ENCODE results near the gene STK32B. TPM values are rescaled to one million over a fixed set of nuclear protein-coding genes. Genes with fewer than 3 reads are reported as not detected.
A peak's percentile ranks its signal among the peaks of the same experiment; 100 is the strongest.

Gene STK32B
- total RNA-seq, 1 experiment from 2014 or later = 1.1 TPM

DNA sequence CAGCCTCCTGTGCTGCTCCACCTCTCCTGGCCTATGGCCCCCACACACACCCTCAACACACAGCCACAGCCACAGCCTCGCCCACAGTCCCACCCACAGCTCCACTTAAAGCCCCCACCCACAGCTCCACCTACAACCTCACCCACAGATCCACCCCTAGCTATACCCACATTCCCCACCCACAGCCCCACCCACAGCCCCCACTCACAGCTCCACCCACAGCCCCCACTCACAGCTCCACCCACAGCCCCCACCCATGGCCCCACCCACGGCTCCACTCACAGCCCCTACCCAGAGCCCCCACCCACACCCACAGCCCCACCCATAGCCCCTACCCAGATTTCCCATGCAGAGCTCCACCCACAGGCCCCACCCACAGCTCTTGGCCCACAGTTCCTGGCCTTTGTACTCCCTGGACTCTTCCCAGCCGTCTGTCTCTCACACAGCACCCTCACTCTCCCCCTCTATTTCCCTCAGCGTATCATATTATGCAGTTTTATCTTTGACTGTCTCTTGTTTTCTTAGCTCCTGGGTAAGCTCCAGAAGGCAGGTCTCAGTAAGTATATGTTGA lies 334.5 kb downstream of the STK32B start:
- intact Hi-C loops (cut with micrococcal nuclease) = no loop called here
- DNase-seq = no peak
- Histone ChIP-seq H3K27me3 (ENCODE audit: low read length) (no peaks in the 10 kb centered on the region), H2AFZ (ENCODE audit: low read length) (no peak overlapping the region), H3K4me1 (ENCODE audit: insufficient read depth, low read length) (peaks cover 30% of the 10 kb centered on the region), H3K79me2 (ENCODE audit: low read length) (no peaks in the 10 kb centered on the region), H3K27ac (ENCODE audit: low read length) (no peak overlapping the region), H3K9me2 (replicated peaks; ENCODE audit: low read length) (no peaks in the 10 kb centered on the region), H4K20me1 (ENCODE audit: low read length) (no peaks in the 10 kb centered on the region), H3F3A (ENCODE audit: low read length, unreplicated experiment) (no peaks in the 10 kb centered on the region), H3K4me3 (ENCODE audit: low read length) (no peak overlapping the region), H3K9ac (ENCODE audit: low read length) (no peak overlapping the region), H3K9me3 (ENCODE audit: low read length) (no peaks in the 10 kb centered on the region), H3K4me2 (ENCODE audit: low read length) (no peak overlapping the region), H3K36me3 (ENCODE audit: low read depth, low read length) (no peaks in the 10 kb centered on the region)
- CTCF ChIA-PET = no interaction called here
- no peak for ATAC-seq
- BruUV-seq (replicated peaks) = no TSS peak
- TF ChIP-seq EZH2 (IDR thresholded peaks at IDR 0.05; ENCODE audit: low read length, unreplicated experiment) (no peak), EZH2phosphoT487 (IDR thresholded peaks at IDR 0.05; ENCODE audit: borderline replicate concordance, low read length) (no peak)
- TF ChIP-seq, protein P1, sequence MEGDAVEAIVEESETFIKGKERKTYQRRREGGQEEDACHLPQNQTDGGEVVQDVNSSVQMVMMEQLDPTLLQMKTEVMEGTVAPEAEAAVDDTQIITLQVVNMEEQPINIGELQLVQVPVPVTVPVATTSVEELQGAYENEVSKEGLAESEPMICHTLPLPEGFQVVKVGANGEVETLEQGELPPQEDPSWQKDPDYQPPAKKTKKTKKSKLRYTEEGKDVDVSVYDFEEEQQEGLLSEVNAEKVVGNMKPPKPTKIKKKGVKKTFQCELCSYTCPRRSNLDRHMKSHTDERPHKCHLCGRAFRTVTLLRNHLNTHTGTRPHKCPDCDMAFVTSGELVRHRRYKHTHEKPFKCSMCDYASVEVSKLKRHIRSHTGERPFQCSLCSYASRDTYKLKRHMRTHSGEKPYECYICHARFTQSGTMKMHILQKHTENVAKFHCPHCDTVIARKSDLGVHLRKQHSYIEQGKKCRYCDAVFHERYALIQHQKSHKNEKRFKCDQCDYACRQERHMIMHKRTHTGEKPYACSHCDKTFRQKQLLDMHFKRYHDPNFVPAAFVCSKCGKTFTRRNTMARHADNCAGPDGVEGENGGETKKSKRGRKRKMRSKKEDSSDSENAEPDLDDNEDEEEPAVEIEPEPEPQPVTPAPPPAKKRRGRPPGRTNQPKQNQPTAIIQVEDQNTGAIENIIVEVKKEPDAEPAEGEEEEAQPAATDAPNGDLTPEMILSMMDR (conservative IDR thresholded peaks at IDR 0.05; ENCODE audit: low read depth, low read length) = no peak
- POLR2A ChIA-PET (ENCODE audit: unreplicated experiment) = no interaction called here

- intact Hi-C loops (cut with micrococcal nuclease) = no loop called here
- no TSS peak for BruUV-seq (replicated peaks)
- Histone ChIP-seq H3K4me3 (ENCODE audit: low read length) (no peak overlapping the region), H3K9me3 (ENCODE audit: low read length) (no peaks in the 10 kb centered on the region), H3K36me3 (ENCODE audit: low read depth, low read length) (no peaks in the 10 kb centered on the region), H3K9ac (ENCODE audit: low read length) (no peak overlapping the region), H3K9me2 (replicated peaks; ENCODE audit: low read length) (no peaks in the 10 kb centered on the region), H3K79me2 (ENCODE audit: low read length) (no peaks in the 10 kb centered on the region), H2AFZ (ENCODE audit: low read length) (no peak overlapping the region), H3K27me3 (ENCODE audit: low read length) (no peaks in the 10 kb centered on the region), H4K20me1 (ENCODE audit: low read length) (no peaks in the 10 kb centered on the region), H3F3A (ENCODE audit: low read length, unreplicated experiment) (no peaks in the 10 kb centered on the region), H3K4me2 (ENCODE audit: low read length) (no peak overlapping the region), H3K4me1 (ENCODE audit: insufficient read depth, low read length) (peaks cover 19% of the 10 kb centered on the region), H3K27ac (ENCODE audit: low read length) (no peak overlapping the region)
- no peak for ATAC-seq
- ChIA-PET POLR2A (ENCODE audit: unreplicated experiment) (no interaction called here), CTCF (no interaction called here)
- DNase-seq = no peak
- no peak for TF ChIP-seq EZH2phosphoT487 (IDR thresholded peaks at IDR 0.05; ENCODE audit: borderline replicate concordance, low read length)
Observed at GRCh38 chr4:5386921-5387320, 335.6 kb downstream of the STK32B start.

DNA sequence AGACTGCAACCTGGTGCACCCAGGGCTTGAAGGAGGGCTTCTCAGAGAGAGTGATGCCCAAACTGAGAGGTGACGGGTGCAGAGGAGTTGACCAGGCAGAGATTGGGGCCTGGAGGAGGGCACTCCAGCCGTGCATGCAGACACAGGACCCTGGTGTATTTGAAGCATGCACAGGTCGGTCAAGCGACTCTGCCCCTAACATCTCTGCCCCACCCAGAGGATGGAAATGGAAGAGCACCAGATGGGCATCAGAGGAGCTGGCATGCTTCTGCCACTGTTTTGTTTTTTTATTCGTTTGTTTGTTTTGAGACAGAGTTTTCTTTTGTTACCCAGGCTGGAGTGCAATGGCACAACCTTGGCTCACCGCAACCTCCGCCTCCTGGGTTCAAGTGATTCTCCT lies 336.2 kb downstream of the STK32B start:
- no TSS peak for BruUV-seq (replicated peaks)
- no peaks in the 10 kb centered on the region for H3K9me2 ChIP-seq (replicated peaks; ENCODE audit: low read length)
- intact Hi-C loops (cut with micrococcal nuclease) = no loop called here
- DNase-seq = peak; percentile 8
- no peak for TF ChIP-seq EZH2phosphoT487 (IDR thresholded peaks at IDR 0.05; ENCODE audit: borderline replicate concordance, low read length)
- TF ChIP-seq, protein P1 (conservative IDR thresholded peaks at IDR 0.05; ENCODE audit: low read depth, low read length) = peak; percentile 40
- H3K9me3 ChIP-seq (ENCODE audit: low read length) = no peaks in the 10 kb centered on the region
- H2AFZ ChIP-seq (ENCODE audit: low read length) = no peak overlapping the region
- H4K20me1 ChIP-seq (ENCODE audit: low read length) = no peaks in the 10 kb centered on the region
- no peak overlapping the region for H3K9ac ChIP-seq (ENCODE audit: low read length)
- H3K4me2 ChIP-seq (ENCODE audit: low read length) = no peak overlapping the region
- no peak overlapping the region for H3K27ac ChIP-seq (ENCODE audit: low read length)
- H3K4me3 ChIP-seq (ENCODE audit: low read length) = no peak overlapping the region
- H3K27me3 ChIP-seq (ENCODE audit: low read length) = no peaks in the 10 kb centered on the region
- H3K36me3 ChIP-seq (ENCODE audit: low read depth, low read length) = no peaks in the 10 kb centered on the region
- ChIA-PET POLR2A (ENCODE audit: unreplicated experiment) (no interaction called here), CTCF (no interaction called here)
- peaks cover 15% of the 10 kb centered on the region for H3K4me1 ChIP-seq (ENCODE audit: insufficient read depth, low read length)
- H3K79me2 ChIP-seq (ENCODE audit: low read length) = no peaks in the 10 kb centered on the region
- ATAC-seq = no peak
- no peaks in the 10 kb centered on the region for H3F3A ChIP-seq (ENCODE audit: low read length, unreplicated experiment)
